GM19238 (cell line): ENCODE data around the gene SSBP2.
"Not testable (repeated sequence)": the region's sequence is repeated elsewhere in the genome, so short reads cannot be mapped to it uniquely, and the experiment has no call there.

Experiments used
- DNase-seq: peaks from one replicate; pipeline ENCODE4 v3.0.0; 2011; ENCODE audit warnings: low spot score; ENCODE audit not compliant: insufficient read length

Gene SSBP2

GRCh38 chr5:81601919-81602318 lies 149.0 kb downstream of the SSBP2 start:
- no peak for DNase-seq

DNA sequence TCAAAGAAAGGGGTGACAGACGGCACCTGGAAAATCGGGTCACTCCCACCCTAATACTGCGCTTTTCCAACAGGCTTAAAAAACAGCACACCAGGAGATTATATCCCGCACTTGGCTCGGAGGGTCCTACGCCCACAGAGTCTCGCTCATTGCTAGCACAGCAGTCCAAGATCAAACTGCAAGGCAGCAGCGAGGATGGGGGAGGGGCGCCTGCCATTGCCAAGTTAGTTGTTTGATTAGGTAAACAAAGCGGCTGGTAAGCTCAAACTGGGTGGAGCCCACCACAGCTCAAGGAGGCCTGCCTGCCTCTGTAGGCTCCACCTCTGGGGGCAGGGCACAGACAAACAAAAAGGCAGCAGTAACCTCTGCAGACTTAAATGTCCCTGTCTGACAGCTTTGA lies 158.8 kb downstream of the SSBP2 start:
- DNase-seq, result not testable (repeated sequence)

DNA sequence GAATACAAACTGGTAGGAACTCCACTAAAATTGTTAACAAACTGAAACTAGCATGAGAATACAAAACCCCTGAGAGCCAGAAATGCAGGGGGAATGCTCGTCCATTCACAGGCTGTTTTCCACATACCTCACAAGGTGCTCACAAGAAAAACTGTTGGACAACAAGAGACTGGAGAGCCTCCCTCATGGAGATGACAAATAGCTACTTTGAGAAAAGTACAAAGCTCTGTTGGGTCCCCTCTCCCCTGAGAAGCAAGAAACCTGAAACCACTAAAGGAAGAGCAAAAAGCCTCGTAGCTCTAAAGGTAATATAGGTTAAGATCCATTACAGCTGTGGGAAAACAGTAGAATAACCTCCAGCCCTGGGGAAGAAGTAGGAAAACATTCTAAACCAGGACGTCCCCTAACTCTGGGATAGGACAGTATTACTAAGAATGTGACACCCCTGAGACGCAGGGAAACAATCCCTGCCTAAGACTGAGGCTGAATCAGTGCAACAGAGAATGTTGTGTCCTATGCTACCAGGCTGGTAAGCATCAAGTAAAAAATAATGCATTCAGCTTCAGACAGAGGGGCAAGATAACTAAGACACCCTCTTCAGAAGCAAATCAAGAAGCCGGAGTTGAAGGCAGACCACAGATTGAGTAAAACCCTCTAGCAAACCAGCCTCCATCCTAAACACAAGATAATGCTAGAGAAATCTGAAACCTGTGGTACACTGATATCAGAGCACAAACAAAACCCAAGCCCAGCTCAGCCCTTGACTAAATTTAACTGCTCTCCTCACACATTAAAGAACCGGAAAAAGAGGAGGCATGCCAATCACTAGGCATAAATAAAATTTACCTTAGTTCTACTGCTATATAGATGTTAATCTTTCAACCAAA lies 160.2 kb downstream of the SSBP2 start:
- DNase-seq, result no peak

- DNase-seq, result no peak
Observed at GRCh38 chr5:81579262-81579924, 171.5 kb downstream of the SSBP2 start.

DNA sequence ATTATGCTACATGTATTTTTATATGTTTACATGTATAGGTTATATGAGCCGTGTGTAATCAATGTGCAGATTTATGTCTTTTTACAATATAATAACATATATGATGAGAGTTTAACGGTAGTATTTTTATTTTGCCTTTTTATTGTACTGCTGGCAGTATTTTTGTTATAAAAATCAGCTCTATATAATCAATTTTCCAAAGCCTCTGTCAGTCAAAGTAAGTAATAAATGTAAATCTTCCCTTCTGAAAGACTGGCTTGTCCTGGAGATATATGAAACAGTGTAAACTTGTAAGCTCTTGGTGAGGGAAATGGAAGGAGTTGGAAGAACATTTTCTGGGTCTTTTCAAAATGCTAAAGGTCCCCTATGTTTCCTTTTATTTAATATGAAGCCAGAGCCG lies 173.8 kb downstream of the SSBP2 start:
- no peak for DNase-seq

DNA sequence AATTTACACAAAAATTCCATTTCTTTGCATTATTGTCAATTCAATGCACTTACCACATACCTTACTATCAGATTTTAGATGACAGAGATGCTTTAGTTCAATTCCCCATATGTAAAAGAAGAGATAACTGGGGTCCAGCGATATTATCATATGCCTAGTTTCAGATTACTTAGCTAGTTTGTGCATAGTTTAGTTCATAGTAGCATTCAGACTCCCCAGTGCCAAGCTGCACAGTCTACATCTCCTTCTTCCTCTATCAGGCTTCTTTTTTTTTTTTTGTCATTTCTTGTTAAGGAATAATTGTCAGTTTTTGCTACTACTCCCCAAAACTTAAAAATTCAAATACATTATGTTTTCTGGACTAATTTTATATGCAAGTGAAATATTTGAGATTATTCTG lies 175.0 kb downstream of the SSBP2 start:
- DNase-seq, result no peak

DNA sequence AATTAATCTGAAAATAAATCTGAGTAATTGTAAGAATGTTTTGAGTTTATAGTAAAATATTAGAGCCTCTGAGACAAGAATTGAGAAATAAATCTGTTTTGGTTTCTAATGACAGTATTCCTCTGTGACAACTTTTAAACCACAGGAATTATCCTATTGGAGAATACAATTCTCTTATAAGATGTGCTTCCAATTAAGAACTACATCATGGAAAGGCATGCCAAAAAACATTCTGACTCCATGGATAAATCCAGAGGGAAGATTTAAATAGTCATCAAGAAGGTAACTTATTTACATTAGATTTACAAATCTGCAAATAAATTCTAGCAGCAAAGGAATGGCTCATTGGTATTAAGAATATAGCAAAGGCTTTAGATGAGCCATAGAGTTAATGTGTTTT lies 178.7 kb downstream of the SSBP2 start:
- DNase-seq, result no peak

DNA sequence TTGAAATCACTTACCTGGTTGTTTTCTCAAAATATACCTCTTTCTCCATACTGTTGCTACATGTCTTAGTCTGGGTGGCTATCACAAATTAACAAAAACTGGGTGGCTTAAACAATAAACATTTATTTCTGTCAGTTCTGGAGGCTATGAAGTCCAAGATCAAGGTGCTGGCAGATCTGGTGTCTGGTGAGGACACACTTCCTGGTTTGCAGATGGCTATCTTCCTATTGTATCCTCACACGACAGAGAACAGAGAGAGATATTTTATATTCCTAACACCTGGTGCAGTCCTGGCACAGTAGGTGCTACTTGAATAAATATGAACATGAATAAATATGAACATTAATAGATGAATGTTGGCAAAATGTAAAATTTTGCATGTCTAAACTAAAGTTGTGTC lies 192.7 kb downstream of the SSBP2 start:
- DNase-seq, result no peak

- no peak for DNase-seq
Observed at GRCh38 chr5:81556809-81557208, 194.1 kb downstream of the SSBP2 start.

DNA sequence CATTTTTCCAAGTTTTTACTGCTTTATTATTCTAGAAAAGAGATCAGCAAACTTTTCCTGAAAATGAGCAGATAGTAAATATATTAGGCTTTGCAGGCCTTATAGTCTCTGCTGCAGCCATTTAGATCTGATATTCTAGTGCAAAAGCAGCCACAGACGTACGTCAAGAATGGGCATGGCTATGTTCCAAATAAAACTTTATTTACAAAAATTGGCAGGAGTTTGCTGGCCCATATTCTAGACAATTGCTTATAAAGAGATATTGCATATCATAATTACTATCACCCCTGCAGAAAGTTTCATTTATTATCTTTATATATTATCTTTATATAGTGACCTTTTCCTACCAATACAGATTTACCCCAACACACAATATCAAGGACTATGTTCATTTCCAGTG lies 195.0 kb downstream of the SSBP2 start:
- DNase-seq, result no peak

- no peak for DNase-seq
Observed at GRCh38 chr5:81554647-81555046, 196.2 kb downstream of the SSBP2 start.

- no peak for DNase-seq
Observed at GRCh38 chr5:81553567-81554212, 197.2 kb downstream of the SSBP2 start.

- DNase-seq, result no peak
Observed at GRCh38 chr5:81552852-81553566, 197.9 kb downstream of the SSBP2 start.

- DNase-seq, result no peak
Observed at GRCh38 chr5:81549123-81549522, 201.8 kb downstream of the SSBP2 start.

GRCh38 chr5:81547001-81547400 lies 203.9 kb downstream of the SSBP2 start:
- DNase-seq, result no peak

DNA sequence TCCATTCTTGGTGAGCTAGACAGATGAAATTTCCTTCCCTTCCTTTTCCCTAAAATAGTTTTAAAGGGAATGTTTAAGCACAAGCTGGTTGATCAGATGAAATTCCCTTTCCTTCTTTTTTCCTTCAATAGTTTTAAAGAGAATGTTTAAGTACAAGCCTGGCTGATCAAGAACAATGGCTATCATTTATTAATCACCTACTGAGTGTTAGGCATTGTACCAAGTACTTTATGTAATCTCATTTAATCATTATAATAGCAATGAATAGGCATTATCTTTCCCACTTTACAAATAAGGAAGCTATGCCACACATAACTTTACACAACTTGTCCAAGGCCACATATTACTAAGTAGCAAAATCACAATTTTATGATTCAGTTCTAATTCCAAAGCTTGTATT lies 205.0 kb downstream of the SSBP2 start:
- no peak for DNase-seq

GRCh38 chr5:81544351-81545018 lies 206.4 kb downstream of the SSBP2 start:
- no peak for DNase-seq

DNA sequence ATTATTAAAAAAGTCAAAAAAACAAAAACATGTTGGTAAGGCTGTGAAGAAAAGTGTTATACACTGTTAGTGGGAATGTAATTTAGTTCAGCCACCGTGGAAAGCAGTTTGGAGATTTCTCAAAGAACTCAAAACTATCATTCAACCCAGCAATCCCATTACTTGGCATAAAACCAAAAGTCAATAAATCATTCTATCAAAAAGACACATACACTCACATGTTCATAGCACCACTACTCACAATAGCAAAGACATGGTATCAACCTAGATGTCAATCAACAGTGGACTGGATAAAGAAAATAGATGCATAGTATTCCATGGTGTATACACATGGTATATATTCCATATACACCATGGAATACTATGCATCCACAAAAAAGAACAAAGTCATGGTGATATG lies 208.7 kb downstream of the SSBP2 start:
- no peak for DNase-seq

GRCh38 chr5:81537905-81538547 lies 212.9 kb downstream of the SSBP2 start:
- DNase-seq, result no peak

DNA sequence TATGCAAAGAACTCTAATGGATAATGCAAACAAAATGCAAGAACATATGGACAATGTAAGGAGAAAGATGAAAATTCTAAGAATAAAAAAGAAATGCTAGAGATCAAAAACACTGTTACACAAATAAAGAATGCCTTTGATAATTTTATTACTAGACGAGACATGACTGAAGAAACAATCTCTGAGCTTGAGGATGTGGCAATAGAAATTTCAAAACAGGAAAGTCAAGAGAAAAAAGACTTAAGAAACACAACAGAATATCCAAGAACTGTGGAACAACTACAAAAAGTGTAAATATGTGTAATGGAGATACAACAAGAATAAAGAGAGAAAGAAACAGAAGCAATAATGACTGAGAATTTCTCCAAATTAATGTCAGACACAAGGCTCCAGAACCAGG lies 216.5 kb downstream of the SSBP2 start:
- DNase-seq, result no peak
